ENCODE results near the gene RIMBP2.

Gene RIMBP2

GRCh38 chr12:130675121-130675520, 41.0 kb downstream of the RIMBP2 start:
- no peak for DNase-seq

- no peak for DNase-seq
These were observed 41.4 kb downstream of the RIMBP2 start for GRCh38 chr12:130674676-130675075.

- DNase-seq: no peak
These were observed 42.9 kb downstream of the RIMBP2 start for GRCh38 chr12:130673036-130673705.

- no peak for DNase-seq
These were observed 43.8 kb downstream of the RIMBP2 start for GRCh38 chr12:130672089-130672820.

GRCh38 chr12:130671556-130671955, 44.5 kb downstream of the RIMBP2 start:
- DNase-seq: no peak

GRCh38 chr12:130669797-130670196, 46.3 kb downstream of the RIMBP2 start:
- DNase-seq: no peak

GRCh38 chr12:130669205-130669557, 46.9 kb downstream of the RIMBP2 start:
- no peak for DNase-seq

GRCh38 chr12:130668286-130669204, 47.6 kb downstream of the RIMBP2 start:
- no peak for DNase-seq

GRCh38 chr12:130667421-130667960, 48.6 kb downstream of the RIMBP2 start:
- DNase-seq: no peak

- DNase-seq: no peak
These were observed 49.5 kb downstream of the RIMBP2 start for GRCh38 chr12:130666645-130667044.

GRCh38 chr12:130665753-130666152, 50.3 kb downstream of the RIMBP2 start:
- DNase-seq: no peak

- no peak for DNase-seq
These were observed 51.3 kb downstream of the RIMBP2 start for GRCh38 chr12:130664772-130665171.

GRCh38 chr12:130664252-130664651, 51.8 kb downstream of the RIMBP2 start:
- DNase-seq: no peak

GRCh38 chr12:130663514-130663913, 52.6 kb downstream of the RIMBP2 start:
- no peak for DNase-seq

GRCh38 chr12:130661486-130662255, 54.4 kb downstream of the RIMBP2 start:
- no peak for DNase-seq

GRCh38 chr12:130661059-130661458, 55.0 kb downstream of the RIMBP2 start:
- DNase-seq: no peak

- no peak for DNase-seq
These were observed 57.8 kb downstream of the RIMBP2 start for GRCh38 chr12:130658145-130658911.

GRCh38 chr12:130656411-130656810, 59.7 kb downstream of the RIMBP2 start:
- no peak for DNase-seq

GRCh38 chr12:130655881-130656280, 60.2 kb downstream of the RIMBP2 start:
- DNase-seq: no peak

- no peak for DNase-seq
These were observed 61.1 kb downstream of the RIMBP2 start for GRCh38 chr12:130655010-130655409.

GRCh38 chr12:130651188-130651959, 64.7 kb downstream of the RIMBP2 start:
- no peak for DNase-seq

All from activated CD4-positive, CD25-positive, alpha-beta regulatory T cell treated with anti-CD3 and anti-CD28 coated beads, Interleukin-2, amount 50 U/mL, for 72 hours (primary cell).